NCI-H2196 (cell line): Measurements from ENCODE around the gene DPY30.
"Not testable (repeated sequence)": the region's sequence is repeated elsewhere in the genome, so short reads cannot be mapped to it uniquely, and the experiment has no call there.

ENCODE experiments used
- DNase-seq: peaks from one replicate; lab custom pipeline; 2025; ENCODE audit not compliant: unreplicated experiment; lab: John Stamatoyannopoulos, UW

DPY30 gene

GRCh38 chr2:32039447-32040219 is at the start of gene DPY30:
TSS of gene DPY30 (minus strand) at chr2:32039805. CDS start at chr2:32039456, 349 bp downstream.
- peak; percentile 94 for DNase-seq

GRCh38 chr2:32074134-32074506 is 34.5 kb upstream of the DPY30 start:
- DNase-seq: no peak

GRCh38 chr2:32067549-32067948 is 27.9 kb upstream of the DPY30 start:
- no peak for DNase-seq

- no peak for DNase-seq
Measured at GRCh38 chr2:32064713-32065112, 25.1 kb upstream of the DPY30 start.

- DNase-seq: no peak
Measured at GRCh38 chr2:32064021-32064601, 24.5 kb upstream of the DPY30 start.

GRCh38 chr2:32063310-32064020 is 23.9 kb upstream of the DPY30 start, which contains the start of gene SPAST:
TSS of gene SPAST (plus strand) at chr2:32063556. CDS start at chr2:32063832, 276 bp downstream.
- DNase-seq: peak; percentile 98

- peak; percentile 56 for DNase-seq
Measured at GRCh38 chr2:32061973-32062861, 22.6 kb upstream of the DPY30 start.

- DNase-seq: no peak
Measured at GRCh38 chr2:32061430-32061829, 21.8 kb upstream of the DPY30 start.

- no peak for DNase-seq
Measured at GRCh38 chr2:32060266-32060665, 20.7 kb upstream of the DPY30 start.

GRCh38 chr2:32058130-32058529 is 18.5 kb upstream of the DPY30 start:
- DNase-seq: no peak

GRCh38 chr2:32054583-32054982 is 15.0 kb upstream of the DPY30 start:
- DNase-seq: not testable (repeated sequence)

- no peak for DNase-seq
Measured at GRCh38 chr2:32051836-32052439, 12.3 kb upstream of the DPY30 start.

- no peak for DNase-seq
Measured at GRCh38 chr2:32043561-32043960, 4.0 kb upstream of the DPY30 start.

- not testable (repeated sequence) for DNase-seq
Measured at GRCh38 chr2:32034198-32034887, 5.3 kb downstream of the DPY30 start.

GRCh38 chr2:32018789-32019482 is 20.7 kb downstream of the DPY30 start:
- not testable (repeated sequence) for DNase-seq

GRCh38 chr2:32012872-32013271 is 26.7 kb downstream of the DPY30 start:
- no peak for DNase-seq

GRCh38 chr2:32011485-32011960 is 28.1 kb downstream of the DPY30 start:
- no peak for DNase-seq

GRCh38 chr2:32010670-32011484 is 28.7 kb downstream of the DPY30 start, which contains the start of gene MEMO1:
TSS of gene MEMO1 (minus strand) at chr2:32011008. CDS start at chr2:32010247, 761 bp downstream.
- peak; percentile 90 for DNase-seq
